WERI-Rb-1 (cell line): ENCODE results near the gene NANOS3.

Source experiments
- DNase-seq: peaks from one replicate; pipeline ENCODE4 v3.0.0-alpha.2; 2020
- H3K27ac ChIP-seq: fragments of 250-450 bp; sonication (Bioruptor Pico); 2 replicates; pipeline ENCODE4 v1.5.1; 2020; ENCODE audit warnings: mild to moderate bottlenecking, moderate library complexity
- H3K27me3 ChIP-seq: fragments of 250-450 bp; sonication (Bioruptor Pico); 2 replicates; pipeline ENCODE4 v1.5.1; 2021; ENCODE audit warnings: mild to moderate bottlenecking, low read depth, moderate library complexity; ENCODE audit not compliant: insufficient read depth, severe bottlenecking
- H3K36me3 ChIP-seq: fragments of 250-450 bp; sonication (Bioruptor Pico); 2 replicates; pipeline ENCODE4 v1.5.1; 2020; ENCODE audit warnings: mild to moderate bottlenecking, moderate library complexity
- H3K4me3 ChIP-seq: 2 replicates; pipeline ENCODE4 v1.5.1; 2011; ENCODE audit warnings: low read depth, mild to moderate bottlenecking, control low read depth, low read length
- H3K9me3 ChIP-seq: fragments of 250-450 bp; sonication (Bioruptor Pico); 2 replicates; pipeline ENCODE4 v1.5.1; 2021; ENCODE audit warnings: mild to moderate bottlenecking, moderate library complexity; ENCODE audit not compliant: severe bottlenecking
- TF ChIP-seq, protein P1 (sequence below): IDR thresholded peaks from 2 replicates; pipeline ENCODE4 v1.5.1; 2011; ENCODE audit warnings: low read depth, mild to moderate bottlenecking, control low read depth, inconsistent platforms, low read length

NANOS3 gene

DNA sequence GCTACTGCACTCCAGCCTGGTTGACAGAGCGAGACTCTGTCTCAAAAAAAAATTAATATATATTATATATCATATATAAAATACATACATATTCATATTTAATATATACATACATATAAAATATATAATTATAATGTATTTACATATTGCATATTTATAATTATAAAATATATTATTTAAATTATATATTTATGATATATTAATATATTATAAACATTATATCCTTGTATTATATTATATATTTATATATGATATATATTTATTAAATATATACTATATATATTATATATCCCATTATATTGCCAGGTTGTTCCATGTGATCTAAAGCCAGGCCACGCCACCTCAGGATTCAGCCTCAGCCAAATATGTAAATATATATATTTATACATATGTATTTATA is 19.3 kb downstream of the NANOS3 start:
- TF ChIP-seq, protein P1, sequence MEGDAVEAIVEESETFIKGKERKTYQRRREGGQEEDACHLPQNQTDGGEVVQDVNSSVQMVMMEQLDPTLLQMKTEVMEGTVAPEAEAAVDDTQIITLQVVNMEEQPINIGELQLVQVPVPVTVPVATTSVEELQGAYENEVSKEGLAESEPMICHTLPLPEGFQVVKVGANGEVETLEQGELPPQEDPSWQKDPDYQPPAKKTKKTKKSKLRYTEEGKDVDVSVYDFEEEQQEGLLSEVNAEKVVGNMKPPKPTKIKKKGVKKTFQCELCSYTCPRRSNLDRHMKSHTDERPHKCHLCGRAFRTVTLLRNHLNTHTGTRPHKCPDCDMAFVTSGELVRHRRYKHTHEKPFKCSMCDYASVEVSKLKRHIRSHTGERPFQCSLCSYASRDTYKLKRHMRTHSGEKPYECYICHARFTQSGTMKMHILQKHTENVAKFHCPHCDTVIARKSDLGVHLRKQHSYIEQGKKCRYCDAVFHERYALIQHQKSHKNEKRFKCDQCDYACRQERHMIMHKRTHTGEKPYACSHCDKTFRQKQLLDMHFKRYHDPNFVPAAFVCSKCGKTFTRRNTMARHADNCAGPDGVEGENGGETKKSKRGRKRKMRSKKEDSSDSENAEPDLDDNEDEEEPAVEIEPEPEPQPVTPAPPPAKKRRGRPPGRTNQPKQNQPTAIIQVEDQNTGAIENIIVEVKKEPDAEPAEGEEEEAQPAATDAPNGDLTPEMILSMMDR, result no peak
- Histone ChIP-seq H3K27me3 (no peaks in the 10 kb centered on the region), H3K9me3 (no peaks in the 10 kb centered on the region), H3K4me3 (no peak overlapping the region), H3K27ac (no peak overlapping the region), H3K36me3 (no peaks in the 10 kb centered on the region)
- no peak for DNase-seq

DNA sequence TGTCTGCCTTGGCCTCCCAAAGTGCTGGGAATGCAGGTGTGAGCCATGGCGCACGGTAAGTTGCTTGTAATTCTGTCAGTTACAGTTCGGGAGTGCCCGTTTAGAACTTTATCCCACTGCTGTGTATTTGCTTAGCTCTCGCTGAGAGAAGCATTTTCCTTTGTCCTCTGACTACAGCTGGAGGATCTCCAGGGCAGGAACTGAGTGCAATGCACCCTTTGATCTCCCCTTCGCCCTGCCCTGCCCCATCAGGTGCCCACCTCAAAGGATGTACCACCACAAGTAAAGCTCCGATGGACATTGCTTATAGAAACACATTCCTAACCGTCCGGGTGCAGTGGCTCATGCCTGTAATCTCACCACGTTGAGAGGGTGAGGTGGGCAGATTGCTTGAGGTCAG is 22.5 kb downstream of the NANOS3 start:
- Histone ChIP-seq H3K27ac (no peak overlapping the region), H3K4me3 (no peak overlapping the region)
- TF ChIP-seq, protein P1, result no peak

DNA sequence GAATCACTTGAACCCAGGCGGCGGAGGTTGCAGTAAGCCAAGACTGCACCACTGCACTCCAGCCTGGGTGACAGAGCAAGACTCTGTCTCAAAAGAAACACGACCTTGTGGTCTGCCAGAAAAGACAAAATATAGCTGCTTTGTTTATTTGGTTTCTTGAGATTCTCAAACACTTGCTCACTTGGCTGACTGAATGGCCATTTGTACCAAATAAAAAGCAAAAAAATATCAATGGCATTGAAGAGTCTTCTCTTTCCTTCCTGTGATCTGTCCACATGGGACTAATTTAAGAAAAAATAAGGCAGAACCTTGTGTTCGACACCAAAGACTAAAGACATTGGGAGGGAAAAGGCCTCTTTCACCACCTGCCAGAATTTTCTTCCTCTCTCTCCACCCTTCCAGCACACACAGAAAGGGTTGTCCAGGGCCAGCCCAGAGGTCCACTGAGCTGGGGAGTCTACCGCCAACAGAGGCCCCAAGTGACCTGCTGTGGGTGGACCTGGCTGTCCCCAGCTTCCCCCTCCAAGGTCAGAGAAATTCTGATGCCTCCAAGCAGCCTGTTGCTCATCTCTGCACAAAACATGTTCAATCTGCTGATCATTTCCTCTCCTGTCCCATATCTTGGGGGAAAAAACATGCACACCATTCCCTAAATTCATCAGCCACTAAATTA is 23.1 kb downstream of the NANOS3 start:
- TF ChIP-seq, protein P1, result no peak
- Histone ChIP-seq H3K27ac (no peak overlapping the region), H3K9me3 (no peaks in the 10 kb centered on the region), H3K4me3 (no peak overlapping the region), H3K36me3 (no peaks in the 10 kb centered on the region), H3K27me3 (no peaks in the 10 kb centered on the region)
- DNase-seq, result no peak

More for the DNA sequence above, 22.5 kb downstream of the NANOS3 start:
- Histone ChIP-seq H3K9me3 (no peaks in the 10 kb centered on the region), H3K36me3 (no peaks in the 10 kb centered on the region), H3K27me3 (no peaks in the 10 kb centered on the region)
- no peak for DNase-seq

DNA sequence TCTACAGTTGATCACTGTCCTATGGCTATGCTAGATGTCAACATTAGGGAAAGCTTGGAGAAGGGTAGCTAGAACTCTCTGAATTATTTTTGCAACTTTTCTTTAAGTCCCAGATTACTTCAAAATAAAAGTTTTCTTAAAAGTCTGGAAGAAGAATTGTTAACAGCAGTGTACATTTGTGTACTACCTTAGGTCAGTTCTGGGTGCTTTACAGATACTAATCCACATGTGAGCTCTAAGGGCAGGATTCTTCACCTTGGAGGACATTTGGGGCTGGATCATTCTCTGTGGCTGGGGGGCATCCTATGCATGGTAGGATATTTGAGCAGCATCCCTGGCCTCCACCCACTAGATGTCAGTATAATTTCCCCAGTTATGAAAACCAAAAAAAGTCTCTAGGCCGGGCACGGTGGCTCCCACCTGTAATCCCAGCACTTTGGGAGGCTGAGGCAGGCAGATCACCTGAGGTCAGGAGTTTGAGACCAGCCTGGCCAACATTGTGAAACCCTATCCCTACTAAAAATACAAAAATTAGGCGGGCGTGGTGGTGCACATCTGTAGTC is 26.1 kb downstream of the NANOS3 start:
- no peaks in the 10 kb centered on the region for H3K27me3 ChIP-seq
- H3K9me3 ChIP-seq, result peaks cover 5% of the 10 kb centered on the region
- TF ChIP-seq, protein P1, result peak; percentile 53
- H3K4me3 ChIP-seq, result no peak overlapping the region
- DNase-seq, result peak; percentile 31
- H3K36me3 ChIP-seq, result no peaks in the 10 kb centered on the region; the same call in 1 of the 2 replicates
- no peak overlapping the region for H3K27ac ChIP-seq

DNA sequence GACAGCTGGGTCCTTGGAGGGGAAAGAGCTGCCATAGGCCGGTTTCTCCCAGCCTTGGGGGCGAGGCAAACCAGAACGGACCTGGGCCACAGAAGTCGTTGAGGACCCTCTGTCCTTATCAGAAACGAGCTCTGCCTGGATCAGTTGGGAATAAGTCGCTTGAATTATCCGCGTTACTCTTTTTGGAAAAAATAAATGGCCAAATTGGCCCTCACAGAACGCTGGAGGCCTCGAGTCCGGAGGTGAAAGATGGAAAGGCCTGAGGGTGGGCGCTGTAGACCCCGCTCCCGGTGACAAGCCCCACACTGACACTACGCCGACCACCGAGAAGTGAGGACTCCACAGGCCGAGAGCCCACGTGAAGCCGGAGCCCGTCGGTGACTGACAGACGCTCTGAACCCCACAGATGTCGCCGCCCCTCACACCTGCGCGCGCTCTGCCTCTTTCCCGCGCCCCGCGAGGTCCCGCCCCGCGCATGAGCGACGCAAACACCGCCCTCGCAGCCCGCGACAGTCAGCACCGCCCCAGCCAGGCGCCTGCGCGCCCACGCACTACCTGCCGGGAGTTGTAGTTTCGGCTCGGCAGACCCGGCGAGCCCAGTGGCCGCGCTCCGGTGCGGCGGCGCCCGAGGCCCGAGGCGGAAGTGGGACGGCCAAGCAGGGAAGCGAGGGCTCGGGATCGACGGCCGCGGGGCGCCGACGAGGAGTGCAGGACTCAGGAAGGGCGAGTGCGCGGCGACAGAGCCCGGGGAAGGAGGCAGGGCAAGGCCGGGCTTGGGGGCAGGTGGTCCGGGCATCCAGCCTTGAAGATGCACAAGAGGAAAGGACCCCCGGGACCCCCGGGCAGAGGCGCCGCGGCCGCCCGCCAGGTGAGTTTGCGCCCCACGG is 28.9 kb downstream of the NANOS3 start, which contains the start of the genes BRME1 and CC2D1A:
Gene BRME1, minus strand, starts transcription at position 484 of the 887 bp plus-strand sequence. CDS start 1,225 bp downstream, outside the sequence.
Gene CC2D1A, plus strand, starts transcription at position 568 of the 887 bp plus-strand sequence. Its CDS starts 241 bp downstream, at position 809.
- peaks cover 7% of the 10 kb centered on the region for H3K36me3 ChIP-seq
- peaks cover 5% of the 10 kb centered on the region for H3K9me3 ChIP-seq
- TF ChIP-seq, protein P1, result no peak
- H3K27me3 ChIP-seq, result no peaks in the 10 kb centered on the region
- peak within 1 kb of the TSS; percentile 75 for H3K27ac ChIP-seq
- DNase-seq, result peak; percentile 95
- H3K4me3 ChIP-seq, result peak within 1 kb of the TSS; percentile 83
